ENCODE measurements around the gene PWWP2B. TPM values are rescaled to one million over a fixed set of nuclear protein-coding genes. Genes with fewer than 3 reads are reported as not detected.

Gene PWWP2B
- total and polyA plus RNA-seq, 2 experiments from 2014 or later, result 2.3 to 12.8 TPM

DNA sequence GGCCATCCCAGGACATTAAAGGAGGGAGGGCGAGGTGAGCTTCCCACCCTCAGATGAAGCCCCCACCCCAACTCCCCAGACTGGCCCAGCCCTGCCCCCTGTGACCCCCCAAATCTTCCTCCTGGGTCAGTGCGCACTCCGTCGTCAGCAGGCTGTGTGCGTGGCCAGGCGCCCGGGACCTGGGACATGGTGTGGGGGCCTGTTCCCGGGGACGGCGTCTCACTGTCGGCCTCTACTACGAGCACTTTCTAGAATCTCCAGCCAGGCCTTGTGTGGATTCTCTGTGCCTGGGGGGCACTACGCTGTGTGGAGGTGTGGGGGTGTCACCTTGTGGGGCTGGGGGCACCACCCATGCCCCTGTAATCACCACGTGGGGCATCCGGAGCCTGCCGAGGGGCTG is 9.8 kb downstream of the PWWP2B start:
- Mint-ChIP-seq H3K9me3 (peaks cover 2% of the 10 kb centered on the region; the same call in 1 of the 3 replicates), H3K36me3 (ENCODE audit: low read depth) (peaks cover 11% of the 10 kb centered on the region), H3K27ac (peak overlapping the region; percentile 99), H3K27me3 (ENCODE audit: insufficient read depth, low read depth, poor library complexity) (peaks cover 14% of the 10 kb centered on the region), H3K4me3 (no peak overlapping the region), H3K4me1 (peaks cover 34% of the 10 kb centered on the region)
- H4K20me1 ChIP-seq (replicated peaks; ENCODE audit: insufficient read depth), result no peaks in the 10 kb centered on the region
- no peaks in the 10 kb centered on the region for H3K79me2 ChIP-seq (replicated peaks; ENCODE audit: insufficient read depth)
- H3K4me1 ChIP-seq (ENCODE audit: insufficient read depth), result peaks cover 25% of the 10 kb centered on the region; the same call in 1 of the 2 replicates
- no peak overlapping the region for H3K4me3 ChIP-seq
- H3K9me2 ChIP-seq (ENCODE audit: insufficient read depth), result no peaks in the 10 kb centered on the region
- no peak for DNase-seq (ENCODE audit: low spot score)
- no peak overlapping the region for H3K4me2 ChIP-seq
- 0 out of 2 replicates have a peak, but pooled peaks cover 6% of the 10 kb centered on the region for H3F3A ChIP-seq (replicated peaks; ENCODE audit: low read depth)
- H3K27ac ChIP-seq (ENCODE audit: low read depth), result peak overlapping the region; percentile 66; the same call in 1 of the 2 replicates
- TF ChIP-seq NANOG (IDR thresholded peaks at IDR 0.05; ENCODE audit: borderline replicate concordance), result no peak
- TF ChIP-seq, protein P1, sequence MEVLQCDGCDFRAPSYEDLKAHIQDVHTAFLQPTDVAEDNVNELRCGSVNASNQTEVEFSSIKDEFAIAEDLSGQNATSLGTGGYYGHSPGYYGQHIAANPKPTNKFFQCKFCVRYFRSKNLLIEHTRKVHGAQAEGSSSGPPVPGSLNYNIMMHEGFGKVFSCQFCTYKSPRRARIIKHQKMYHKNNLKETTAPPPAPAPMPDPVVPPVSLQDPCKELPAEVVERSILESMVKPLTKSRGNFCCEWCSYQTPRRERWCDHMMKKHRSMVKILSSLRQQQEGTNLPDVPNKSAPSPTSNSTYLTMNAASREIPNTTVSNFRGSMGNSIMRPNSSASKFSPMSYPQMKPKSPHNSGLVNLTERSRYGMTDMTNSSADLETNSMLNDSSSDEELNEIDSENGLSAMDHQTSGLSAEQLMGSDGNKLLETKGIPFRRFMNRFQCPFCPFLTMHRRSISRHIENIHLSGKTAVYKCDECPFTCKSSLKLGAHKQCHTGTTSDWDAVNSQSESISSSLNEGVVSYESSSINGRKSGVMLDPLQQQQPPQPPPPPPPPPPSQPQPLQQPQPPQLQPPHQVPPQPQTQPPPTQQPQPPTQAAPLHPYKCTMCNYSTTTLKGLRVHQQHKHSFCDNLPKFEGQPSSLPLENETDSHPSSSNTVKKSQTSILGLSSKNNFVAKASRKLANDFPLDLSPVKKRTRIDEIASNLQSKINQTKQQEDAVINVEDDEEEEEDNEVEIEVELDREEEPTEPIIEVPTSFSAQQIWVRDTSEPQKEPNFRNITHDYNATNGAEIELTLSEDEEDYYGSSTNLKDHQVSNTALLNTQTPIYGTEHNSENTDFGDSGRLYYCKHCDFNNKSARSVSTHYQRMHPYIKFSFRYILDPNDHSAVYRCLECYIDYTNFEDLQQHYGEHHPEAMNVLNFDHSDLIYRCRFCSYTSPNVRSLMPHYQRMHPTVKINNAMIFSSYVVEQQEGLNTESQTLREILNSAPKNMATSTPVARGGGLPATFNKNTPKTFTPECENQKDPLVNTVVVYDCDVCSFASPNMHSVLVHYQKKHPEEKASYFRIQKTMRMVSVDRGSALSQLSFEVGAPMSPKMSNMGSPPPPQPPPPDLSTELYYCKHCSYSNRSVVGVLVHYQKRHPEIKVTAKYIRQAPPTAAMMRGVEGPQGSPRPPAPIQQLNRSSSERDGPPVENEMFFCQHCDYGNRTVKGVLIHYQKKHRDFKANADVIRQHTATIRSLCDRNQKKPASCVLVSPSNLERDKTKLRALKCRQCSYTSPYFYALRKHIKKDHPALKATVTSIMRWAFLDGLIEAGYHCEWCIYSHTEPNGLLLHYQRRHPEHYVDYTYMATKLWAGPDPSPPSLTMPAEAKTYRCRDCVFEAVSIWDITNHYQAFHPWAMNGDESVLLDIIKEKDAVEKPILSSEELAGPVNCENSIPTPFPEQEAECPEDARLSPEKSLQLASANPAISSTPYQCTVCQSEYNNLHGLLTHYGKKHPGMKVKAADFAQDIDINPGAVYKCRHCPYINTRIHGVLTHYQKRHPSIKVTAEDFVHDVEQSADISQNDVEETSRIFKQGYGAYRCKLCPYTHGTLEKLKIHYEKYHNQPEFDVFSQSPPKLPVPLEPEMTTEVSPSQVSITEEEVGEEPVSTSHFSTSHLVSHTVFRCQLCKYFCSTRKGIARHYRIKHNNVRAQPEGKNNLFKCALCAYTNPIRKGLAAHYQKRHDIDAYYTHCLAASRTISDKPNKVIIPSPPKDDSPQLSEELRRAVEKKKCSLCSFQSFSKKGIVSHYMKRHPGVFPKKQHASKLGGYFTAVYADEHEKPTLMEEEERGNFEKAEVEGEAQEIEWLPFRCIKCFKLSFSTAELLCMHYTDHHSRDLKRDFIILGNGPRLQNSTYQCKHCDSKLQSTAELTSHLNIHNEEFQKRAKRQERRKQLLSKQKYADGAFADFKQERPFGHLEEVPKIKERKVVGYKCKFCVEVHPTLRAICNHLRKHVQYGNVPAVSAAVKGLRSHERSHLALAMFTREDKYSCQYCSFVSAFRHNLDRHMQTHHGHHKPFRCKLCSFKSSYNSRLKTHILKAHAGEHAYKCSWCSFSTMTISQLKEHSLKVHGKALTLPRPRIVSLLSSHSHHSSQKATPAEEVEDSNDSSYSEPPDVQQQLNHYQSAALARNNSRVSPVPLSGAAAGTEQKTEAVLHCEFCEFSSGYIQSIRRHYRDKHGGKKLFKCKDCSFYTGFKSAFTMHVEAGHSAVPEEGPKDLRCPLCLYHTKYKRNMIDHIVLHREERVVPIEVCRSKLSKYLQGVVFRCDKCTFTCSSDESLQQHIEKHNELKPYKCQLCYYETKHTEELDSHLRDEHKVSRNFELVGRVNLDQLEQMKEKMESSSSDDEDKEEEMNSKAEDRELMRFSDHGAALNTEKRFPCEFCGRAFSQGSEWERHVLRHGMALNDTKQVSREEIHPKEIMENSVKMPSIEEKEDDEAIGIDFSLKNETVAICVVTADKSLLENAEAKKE (CRISPR knock-in tag; IDR thresholded peaks at IDR 0.05), result no peak
- no peak for TF ChIP-seq POLR2AphosphoS5 (IDR thresholded peaks at IDR 0.05; ENCODE audit: low read depth)
- no peak for TF ChIP-seq EZH2 (IDR thresholded peaks at IDR 0.05; ENCODE audit: low read depth, unreplicated experiment)
- TF ChIP-seq STAT1 (IDR thresholded peaks at IDR 0.05; ENCODE audit: unreplicated experiment), result no peak
- TF ChIP-seq REST (IDR thresholded peaks at IDR 0.05; ENCODE audit: unreplicated experiment), result no peak
- no peak for TF ChIP-seq JUNB (IDR thresholded peaks at IDR 0.05; ENCODE audit: unreplicated experiment)
- TF ChIP-seq, protein P2, sequence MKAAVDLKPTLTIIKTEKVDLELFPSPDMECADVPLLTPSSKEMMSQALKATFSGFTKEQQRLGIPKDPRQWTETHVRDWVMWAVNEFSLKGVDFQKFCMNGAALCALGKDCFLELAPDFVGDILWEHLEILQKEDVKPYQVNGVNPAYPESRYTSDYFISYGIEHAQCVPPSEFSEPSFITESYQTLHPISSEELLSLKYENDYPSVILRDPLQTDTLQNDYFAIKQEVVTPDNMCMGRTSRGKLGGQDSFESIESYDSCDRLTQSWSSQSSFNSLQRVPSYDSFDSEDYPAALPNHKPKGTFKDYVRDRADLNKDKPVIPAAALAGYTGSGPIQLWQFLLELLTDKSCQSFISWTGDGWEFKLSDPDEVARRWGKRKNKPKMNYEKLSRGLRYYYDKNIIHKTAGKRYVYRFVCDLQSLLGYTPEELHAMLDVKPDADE (IDR thresholded peaks at IDR 0.05), result no peak
- TF ChIP-seq ZNF114 (CRISPR knock-in tag; IDR thresholded peaks at IDR 0.05), result no peak
- TF ChIP-seq ZNF331 (CRISPR knock-in tag; IDR thresholded peaks at IDR 0.05; ENCODE audit: low read depth), result no peak
- no peak for TF ChIP-seq EZH2phosphoT487 (IDR thresholded peaks at IDR 0.05; ENCODE audit: unreplicated experiment)
- TF ChIP-seq CREB1 (CRISPR knock-in tag; IDR thresholded peaks at IDR 0.05; ENCODE audit: low read depth), result no peak
- TF ChIP-seq, protein P3, sequence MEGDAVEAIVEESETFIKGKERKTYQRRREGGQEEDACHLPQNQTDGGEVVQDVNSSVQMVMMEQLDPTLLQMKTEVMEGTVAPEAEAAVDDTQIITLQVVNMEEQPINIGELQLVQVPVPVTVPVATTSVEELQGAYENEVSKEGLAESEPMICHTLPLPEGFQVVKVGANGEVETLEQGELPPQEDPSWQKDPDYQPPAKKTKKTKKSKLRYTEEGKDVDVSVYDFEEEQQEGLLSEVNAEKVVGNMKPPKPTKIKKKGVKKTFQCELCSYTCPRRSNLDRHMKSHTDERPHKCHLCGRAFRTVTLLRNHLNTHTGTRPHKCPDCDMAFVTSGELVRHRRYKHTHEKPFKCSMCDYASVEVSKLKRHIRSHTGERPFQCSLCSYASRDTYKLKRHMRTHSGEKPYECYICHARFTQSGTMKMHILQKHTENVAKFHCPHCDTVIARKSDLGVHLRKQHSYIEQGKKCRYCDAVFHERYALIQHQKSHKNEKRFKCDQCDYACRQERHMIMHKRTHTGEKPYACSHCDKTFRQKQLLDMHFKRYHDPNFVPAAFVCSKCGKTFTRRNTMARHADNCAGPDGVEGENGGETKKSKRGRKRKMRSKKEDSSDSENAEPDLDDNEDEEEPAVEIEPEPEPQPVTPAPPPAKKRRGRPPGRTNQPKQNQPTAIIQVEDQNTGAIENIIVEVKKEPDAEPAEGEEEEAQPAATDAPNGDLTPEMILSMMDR (conservative IDR thresholded peaks at IDR 0.05; ENCODE audit: low read depth in 2 of 2), result no peak
- ATAC-seq, result no peak
- H2AFZ ChIP-seq, result no peak overlapping the region
- no peaks in the 10 kb centered on the region for H3K36me3 ChIP-seq (ENCODE audit: insufficient read depth)
- H3K27me3 ChIP-seq (ENCODE audit: insufficient read depth), result no peaks in the 10 kb centered on the region
